HepG2 (cell line): ENCODE data around the gene FAF2. TPM values are rescaled to one million over a fixed set of nuclear protein-coding genes. Genes with fewer than 3 reads are reported as not detected.
A peak's percentile ranks its signal among the peaks of the same experiment; 100 is the strongest.

Experiments
- AHDC1 ChIP-seq: sonication (generic); formaldehyde crosslinking; IDR thresholded peaks from 2 replicates; pipeline ENCODE4 v1.5.1; 2020; ENCODE audit warnings: mild to moderate bottlenecking, missing genetic modification reagents, borderline replicate concordance
- HES4 ChIP-seq: sonication (generic); formaldehyde crosslinking; IDR thresholded peaks from 2 replicates; pipeline ENCODE4 v1.9.0; 2021; ENCODE audit warnings: mild to moderate bottlenecking, missing genetic modification reagents, borderline replicate concordance
- HNRNPL ChIP-seq: fragments of 200-400 bp; formaldehyde crosslinking; IDR thresholded peaks from 2 replicates; pipeline ENCODE4 v1.6.1; 2017; ENCODE audit warnings: mild to moderate bottlenecking, low read depth, low read length
- TFAP4 ChIP-seq: sonication (generic); IDR thresholded peaks from 2 replicates; pipeline ENCODE4 v1.6.1; 2016; ENCODE audit warnings: low read depth, borderline replicate concordance
- THAP11 ChIP-seq: IDR thresholded peaks from 2 replicates; pipeline ENCODE4 v1.6.1; 2016; ENCODE audit warnings: missing biosample characterization, missing genetic modification reagents
- ZNF18 ChIP-seq: sonication (generic); formaldehyde crosslinking; IDR thresholded peaks from 2 replicates; pipeline ENCODE4 v1.8.0; 2022; ENCODE audit warnings: mild to moderate bottlenecking, missing genetic modification reagents; ENCODE audit not compliant: insufficient replicate concordance
- ZNF430 ChIP-seq: sonication (generic); formaldehyde crosslinking; IDR thresholded peaks from 2 replicates; pipeline ENCODE4 v1.9.0; 2021; ENCODE audit warnings: mild to moderate bottlenecking, missing genetic modification reagents
- ZNF451 ChIP-seq: sonication (generic); formaldehyde crosslinking; IDR thresholded peaks from 2 replicates; pipeline ENCODE4 v1.5.0; 2020; ENCODE audit warnings: mild to moderate bottlenecking, missing genetic modification reagents
- ZNF629 ChIP-seq: sonication (generic); formaldehyde crosslinking; conservative IDR thresholded peaks from 2 replicates; pipeline ENCODE4 v1.5.0; 2020; ENCODE audit warnings: missing genetic modification reagents
- ZNF687 ChIP-seq: sonication (generic); formaldehyde crosslinking; IDR thresholded peaks from 2 replicates; pipeline ENCODE4 v1.5.1; 2020; ENCODE audit warnings: mild to moderate bottlenecking, missing genetic modification reagents, moderate library complexity
- ZSCAN20 ChIP-seq: sonication (generic); formaldehyde crosslinking; IDR thresholded peaks from 2 replicates; pipeline ENCODE4 v1.4.0; 2020; ENCODE audit warnings: missing genetic modification reagents, mild to moderate bottlenecking, borderline replicate concordance
- polyA plus RNA-seq, 8 experiments: library from polyadenylated mRNA; depleted of rRNA in 3 of 8; stranded (reverse) in 7 of 8; unstranded in 1 of 8; fragments of >200 nt; fragmentation: Illumina TruSeq in 4 of 8; extraction: Trizol in 4 of 8; gene quantifications; 2 replicates each; pipeline versions ENCODE4 v1.2.1 to v1.2.3, GENCODE V29; 2011 to 2016; ENCODE audit warnings: low read depth in 4 of 8, missing spikeins in 1 of 8, mixed read lengths in 1 of 8; ENCODE audit not compliant: insufficient read depth in 1 of 8
- total RNA-seq, 5 experiments: library from RNA; depleted of rRNA; stranded (reverse); fragments of >200 nt; fragmentation: Illumina TruSeq; extraction: Trizol; gene quantifications; 2 replicates each; pipeline ENCODE4 v1.2.3, GENCODE V29; 2016; ENCODE audit warnings: low read depth in 1 of 5
- TF ChIP-seq, protein P1 (sequence below): sonication (generic); formaldehyde crosslinking; IDR thresholded peaks from 2 replicates; pipeline ENCODE4 v1.5.1; 2020; ENCODE audit warnings: missing genetic modification reagents, mild to moderate bottlenecking, borderline replicate concordance

FAF2 gene
- total and polyA plus RNA-seq, 2 of the 13 experiments (the other 11 are each of a cell fraction or from before 2014, with no cell fraction given), result 27.8 to 34.3 TPM

GRCh38 chr5:176545737-176546509 lies 97.7 kb downstream of the FAF2 start (continued):
- TF ChIP-seq AHDC1 (CRISPR knock-in tag), result no peak
- peak; percentile 98 for TF ChIP-seq HNRNPL
- TF ChIP-seq, protein P1, sequence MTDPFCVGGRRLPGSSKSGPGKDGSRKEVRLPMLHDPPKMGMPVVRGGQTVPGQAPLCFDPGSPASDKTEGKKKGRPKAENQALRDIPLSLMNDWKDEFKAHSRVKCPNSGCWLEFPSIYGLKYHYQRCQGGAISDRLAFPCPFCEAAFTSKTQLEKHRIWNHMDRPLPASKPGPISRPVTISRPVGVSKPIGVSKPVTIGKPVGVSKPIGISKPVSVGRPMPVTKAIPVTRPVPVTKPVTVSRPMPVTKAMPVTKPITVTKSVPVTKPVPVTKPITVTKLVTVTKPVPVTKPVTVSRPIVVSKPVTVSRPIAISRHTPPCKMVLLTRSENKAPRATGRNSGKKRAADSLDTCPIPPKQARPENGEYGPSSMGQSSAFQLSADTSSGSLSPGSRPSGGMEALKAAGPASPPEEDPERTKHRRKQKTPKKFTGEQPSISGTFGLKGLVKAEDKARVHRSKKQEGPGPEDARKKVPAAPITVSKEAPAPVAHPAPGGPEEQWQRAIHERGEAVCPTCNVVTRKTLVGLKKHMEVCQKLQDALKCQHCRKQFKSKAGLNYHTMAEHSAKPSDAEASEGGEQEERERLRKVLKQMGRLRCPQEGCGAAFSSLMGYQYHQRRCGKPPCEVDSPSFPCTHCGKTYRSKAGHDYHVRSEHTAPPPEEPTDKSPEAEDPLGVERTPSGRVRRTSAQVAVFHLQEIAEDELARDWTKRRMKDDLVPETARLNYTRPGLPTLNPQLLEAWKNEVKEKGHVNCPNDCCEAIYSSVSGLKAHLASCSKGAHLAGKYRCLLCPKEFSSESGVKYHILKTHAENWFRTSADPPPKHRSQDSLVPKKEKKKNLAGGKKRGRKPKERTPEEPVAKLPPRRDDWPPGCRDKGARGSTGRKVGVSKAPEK (CRISPR knock-in tag), result 0 out of 2 replicates have a peak, but pooled peaks have one; percentile 88
- TF ChIP-seq ZNF687, result peak; percentile 85
- 0 out of 2 replicates have a peak, but pooled peaks have one; percentile 35 for TF ChIP-seq ZNF430 (CRISPR knock-in tag)
- TF ChIP-seq ZNF629, result 0 out of 2 replicates have a peak, but pooled peaks have one; percentile 30
- TF ChIP-seq ZSCAN20 (CRISPR knock-in tag), result no peak
- TF ChIP-seq ZNF18 (CRISPR knock-in tag), result no peak
- peak; percentile 28; the same call in 1 of the 2 replicates for TF ChIP-seq TFAP4
- TF ChIP-seq ZNF451 (CRISPR knock-in tag), result peak; percentile 48; the same call in 1 of the 2 replicates
- TF ChIP-seq THAP11 (CRISPR knock-in tag), result peak; percentile 56
- TF ChIP-seq HES4 (CRISPR knock-in tag), result no peak
